Naive thymus-derived CD4-positive, alpha-beta T cell (primary cell): ENCODE data around the gene LRRC58. TPM values are rescaled to one million over a fixed set of nuclear protein-coding genes. Genes with fewer than 3 reads are reported as not detected.
"Not testable (repeated sequence)": the region's sequence is repeated elsewhere in the genome, so short reads cannot be mapped to it uniquely, and the experiment has no call there.

Experiments
- ATAC-seq: fragments of 150-1000 bp; cut with Tn5 transposase; 2 replicates; pipeline ENCODE4 v1.10.0; 2021; ENCODE audit warnings: mild to moderate bottlenecking, moderate library complexity
- CTCF ChIA-PET: fragments of 350-600 bp; sonication (Branson Sonifier 250); formaldehyde crosslinking; loops from one replicate; lab custom pipeline; 2021; ENCODE audit warnings: antibody characterized with exemption; lab: Charles Lee
- POLR2A ChIA-PET: fragments of 350-600 bp; sonication (Branson Sonifier 250); formaldehyde crosslinking; loops from one replicate; lab custom pipeline; 2021; ENCODE audit warnings: antibody characterized with exemption, inconsistent platforms; lab: Charles Lee
- DNase-seq, 9 donors: peaks; one replicate each; pipeline versions ENCODE4 v3.0.0 to v3.0.0-alpha.2; 2020 to 2022; ENCODE audit warnings: mixed read lengths in 1 of 9
- H3K27ac ChIP-seq: one replicate; pipeline ENCODE4 v1.7.0; 2013; ENCODE audit warnings: mild to moderate bottlenecking, low read depth, low read length, moderate library complexity
- H3K27me3 ChIP-seq, 2 donors: one replicate each; pipeline ENCODE4 v1.7.0; 2013; ENCODE audit warnings: low read length in 2 of 2, mild to moderate bottlenecking in 2 of 2, moderate library complexity in 2 of 2; ENCODE audit not compliant: control insufficient read depth in 2 of 2, insufficient read depth in 2 of 2
- H3K36me3 ChIP-seq, 3 experiments: 1 replicate in 2 of 3; 2 replicates in 1 of 3; pipeline ENCODE4 v1.7.0; 2013; ENCODE audit warnings: low read length in 3 of 3, mild to moderate bottlenecking in 3 of 3, moderate library complexity in 1 of 3; ENCODE audit not compliant: insufficient read depth in 3 of 3, control insufficient read depth in 2 of 3
- H3K4me1 ChIP-seq, 2 donors: one replicate each; pipeline ENCODE4 v1.7.0; 2013; ENCODE audit warnings: low read length in 2 of 2, mild to moderate bottlenecking in 2 of 2, moderate library complexity in 1 of 2; ENCODE audit not compliant: control insufficient read depth in 2 of 2, insufficient read depth in 2 of 2
- H3K4me3 ChIP-seq: 2 replicates; pipeline ENCODE4 v1.7.0; 2013; ENCODE audit warnings: mild to moderate bottlenecking, low read length
- H3K9me3 ChIP-seq, 3 experiments: 1 replicate in 2 of 3; 2 replicates in 1 of 3; pipeline ENCODE4 v1.7.0; 2013; ENCODE audit warnings: low read length in 3 of 3; ENCODE audit not compliant: control insufficient read depth in 2 of 3
- H3K27ac Mint-ChIP-seq, 9 donors: one replicate each; pipeline ENCODE4 v1.8.0; 2020 to 2022; ENCODE audit warnings: mixed read lengths in 9 of 9, mild to moderate bottlenecking in 8 of 9, moderate library complexity in 5 of 9, inconsistent platforms in 2 of 9
- H3K27me3 Mint-ChIP-seq, 5 donors: one replicate each; pipeline ENCODE4 v1.8.0; 2021 to 2022; ENCODE audit warnings: mixed read lengths in 5 of 5, mild to moderate bottlenecking in 1 of 5
- H3K36me3 Mint-ChIP-seq, 5 donors: one replicate each; pipeline ENCODE4 v1.8.0; 2020 to 2022; ENCODE audit warnings: mixed read lengths in 5 of 5, mild to moderate bottlenecking in 3 of 5, inconsistent platforms in 1 of 5
- H3K4me1 Mint-ChIP-seq, 7 donors: one replicate each; pipeline ENCODE4 v1.8.0; 2020 to 2022; ENCODE audit warnings: mixed read lengths in 7 of 7, mild to moderate bottlenecking in 3 of 7, inconsistent platforms in 1 of 7
- H3K4me3 Mint-ChIP-seq, 10 donors: one replicate each; pipeline ENCODE4 v1.8.0; 2020 to 2022; ENCODE audit warnings: mild to moderate bottlenecking in 10 of 10, mixed read lengths in 10 of 10, moderate library complexity in 6 of 10, inconsistent platforms in 2 of 10
- H3K9me3 Mint-ChIP-seq, 11 donors: one replicate each; pipeline ENCODE4 v1.8.0; 2020 to 2022; ENCODE audit warnings: mixed read lengths in 11 of 11, mild to moderate bottlenecking in 4 of 11, inconsistent platforms in 1 of 11, moderate library complexity in 1 of 11
- intact Hi-C, 2 donors: fragments of 100-400 bp; cut with micrococcal nuclease; formaldehyde crosslinking; loops; one replicate each; pipeline ENCODE4 v1.15.1; 2023
- polyA plus RNA-seq, 2 donors: library from polyadenylated mRNA; unstranded; fragments of 300-500 nt; fragmentation: Illumina TruSeq; gene quantifications; one replicate each; pipeline ENCODE4 v1.2.3, GENCODE V29; 2021
- total RNA-seq, 6 experiments: library from RNA in 5 of 6; stranded (reverse) in 5 of 6; gene quantifications; 1 replicate in 5 of 6; 2 replicates in 1 of 6; pipeline ENCODE4 v1.2.3 and lab custom pipeline; 2021 to 2026

LRRC58 gene
- total and polyA plus RNA-seq, 7 experiments from 2014 or later: 8.1 to 24.1 (median 16.6) TPM

GRCh38 chr3:120332646-120333045, 16.5 kb downstream of the LRRC58 start:
- Mint-ChIP-seq H3K9me3 (no peaks in the 10 kb centered on the region), H3K27ac (no peak overlapping the region), H3K36me3 (peaks cover 13 to 35% (median 24%) of the 10 kb centered on the region in 5 donors), H3K4me3 (no peak overlapping the region), H3K4me1 (peaks cover 3 to 20% (median 12%) of the 10 kb centered on the region in 7 donors), H3K27me3 (no peaks in the 10 kb centered on the region)
- Histone ChIP-seq H3K36me3 (peaks cover 0 to 52% (median 7%) of the 10 kb centered on the region in 3 experiments), H3K4me1 (no peaks in the 10 kb centered on the region), H3K9me3 (no peaks in the 10 kb centered on the region), H3K27me3 (no peaks in the 10 kb centered on the region), H3K27ac (no peak overlapping the region), H3K4me3 (no peak overlapping the region)
- POLR2A ChIA-PET: interaction anchor here (1.4 kb wide), 1 partner anchor 17 kb away, joined by 5 read pairs; the partner anchor contains the start of gene LRRC58
- intact Hi-C loops: no loop called here
- CTCF ChIA-PET: no interaction called here
- ATAC-seq (no peak), DNase-seq (no peak)

GRCh38 chr3:120331076-120331475, 18.1 kb downstream of the LRRC58 start:
- H3K9me3 ChIP-seq: no peaks in the 10 kb centered on the region
- Mint-ChIP-seq H3K4me1 (peaks cover 0 to 11% (median 5%) of the 10 kb centered on the region in 7 donors), H3K4me3 (no peak overlapping the region), H3K27ac (no peak overlapping the region), H3K36me3 (peaks cover 13 to 35% (median 24%) of the 10 kb centered on the region in 5 donors), H3K9me3 (no peaks in the 10 kb centered on the region), H3K27me3 (no peaks in the 10 kb centered on the region)
- H3K36me3 ChIP-seq: peaks cover 0 to 52% (median 7%) of the 10 kb centered on the region in 3 experiments
- ATAC-seq (no peak), DNase-seq (no peak)
- H3K27ac ChIP-seq: no peak overlapping the region
- ChIA-PET CTCF (no interaction called here), POLR2A (no interaction called here)
- intact Hi-C loops: loop anchor here in 1 of 2 donors (2.0 kb wide), 1 partner anchor 14 kb away; no protein-coding TSS in a partner anchor
- H3K27me3 ChIP-seq: no peaks in the 10 kb centered on the region
- H3K4me1 ChIP-seq: no peaks in the 10 kb centered on the region
- H3K4me3 ChIP-seq: no peak overlapping the region

DNA sequence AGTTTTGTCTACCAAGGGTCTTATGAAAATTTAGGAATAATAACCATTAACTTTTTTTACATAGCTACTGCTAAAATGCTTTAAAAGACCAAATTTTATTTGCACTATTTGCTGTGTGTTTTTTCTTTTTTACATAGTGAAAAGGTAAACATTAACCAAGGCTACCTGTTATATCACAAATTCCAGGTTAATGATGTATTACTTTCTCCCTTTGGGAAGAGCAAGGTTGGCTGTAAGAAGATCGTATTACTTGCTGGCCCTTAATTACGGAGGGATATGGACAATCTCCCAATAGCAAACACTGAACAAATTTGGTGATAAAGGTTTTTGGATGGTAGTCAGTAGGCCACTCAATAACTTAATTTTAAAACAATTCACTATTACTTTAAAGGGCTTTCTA, 22.4 kb downstream of the LRRC58 start:
- no peak overlapping the region for H3K27ac ChIP-seq
- Mint-ChIP-seq H3K4me3 (no peak overlapping the region), H3K27ac (no peak overlapping the region), H3K4me1 (peaks cover 0 to 4% (median 0%) of the 10 kb centered on the region in 7 donors), H3K27me3 (no peaks in the 10 kb centered on the region), H3K36me3 (peaks cover 14 to 39% (median 32%) of the 10 kb centered on the region in 5 donors), H3K9me3 (peaks cover 0 to 2% (median 0%) of the 10 kb centered on the region in 11 donors)
- H3K36me3 ChIP-seq: peaks cover 0 to 30% (median 0%) of the 10 kb centered on the region in 3 experiments
- H3K4me1 ChIP-seq: no peaks in the 10 kb centered on the region
- POLR2A ChIA-PET: interaction anchor here (0.7 kb wide), 1 partner anchor 37 kb away, joined by 3 read pairs; no protein-coding TSS in a partner anchor
- H3K27me3 ChIP-seq: no peaks in the 10 kb centered on the region
- intact Hi-C loops: no loop called here
- DNase-seq (no peak), ATAC-seq (no peak)
- CTCF ChIA-PET: no interaction called here
- no peaks in the 10 kb centered on the region for H3K9me3 ChIP-seq
- H3K4me3 ChIP-seq: no peak overlapping the region

DNA sequence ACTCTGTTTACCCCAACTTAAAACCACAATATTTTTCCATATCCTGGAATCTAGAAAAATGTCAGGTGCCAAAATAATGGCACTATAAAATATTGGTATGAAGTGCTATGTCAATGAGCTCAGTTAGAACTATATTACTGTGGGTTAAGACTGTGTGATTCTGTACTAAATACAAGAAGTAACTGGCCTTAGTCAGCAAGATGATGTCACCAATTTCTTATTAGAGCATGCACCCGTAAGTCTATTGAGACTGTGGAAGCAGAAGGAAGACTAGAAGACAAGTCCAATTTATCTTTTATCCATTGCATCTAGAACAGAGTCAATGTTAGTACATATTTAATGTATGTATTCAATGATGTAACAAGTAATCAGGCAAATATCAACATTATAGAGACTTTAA, 25.0 kb downstream of the LRRC58 start:
- ChIA-PET POLR2A (no interaction called here), CTCF (interaction anchor here (0.7 kb wide), 1 partner anchor 32 kb away, joined by 3 read pairs; no protein-coding TSS in a partner anchor)
- Mint-ChIP-seq H3K4me1 (peaks cover 0 to 5% (median 0%) of the 10 kb centered on the region in 7 donors), H3K27me3 (no peaks in the 10 kb centered on the region), H3K27ac (no peak overlapping the region), H3K4me3 (no peak overlapping the region), H3K36me3 (peaks cover 11 to 43% (median 35%) of the 10 kb centered on the region in 5 donors), H3K9me3 (peaks cover 0 to 5% (median 3%) of the 10 kb centered on the region in 11 donors)
- no peaks in the 10 kb centered on the region for H3K9me3 ChIP-seq
- no peaks in the 10 kb centered on the region for H3K27me3 ChIP-seq
- DNase-seq (no peak), ATAC-seq (no peak)
- no peak overlapping the region for H3K27ac ChIP-seq
- intact Hi-C loops: no loop called here
- no peak overlapping the region for H3K4me3 ChIP-seq
- peaks cover 0 to 10% (median 0%) of the 10 kb centered on the region in 3 experiments for H3K36me3 ChIP-seq
- no peaks in the 10 kb centered on the region for H3K4me1 ChIP-seq

- H3K27ac Mint-ChIP-seq: peak overlapping the region in 2 of 9 donors; percentile 47 to 56
- H3K9me3 Mint-ChIP-seq, H3K27me3 Mint-ChIP-seq, H3K36me3 ChIP-seq, DNase-seq, H3K4me3 Mint-ChIP-seq, H3K4me1 Mint-ChIP-seq, H3K4me1 ChIP-seq, H3K27me3 ChIP-seq, intact Hi-C loops, POLR2A ChIA-PET, H3K9me3 ChIP-seq, H3K4me3 ChIP-seq, H3K27ac ChIP-seq, ATAC-seq: not testable (repeated sequence)
- CTCF ChIA-PET: interaction anchor here (0.7 kb wide), 1 partner anchor 33 kb away, joined by 3 read pairs; no protein-coding TSS in a partner anchor
- peaks cover 11 to 47% (median 39%) of the 10 kb centered on the region in 5 donors for H3K36me3 Mint-ChIP-seq
Measured at GRCh38 chr3:120323761-120324160, 25.4 kb downstream of the LRRC58 start.

- no peak for ATAC-seq
- Histone ChIP-seq H3K27me3 (no peaks in the 10 kb centered on the region), H3K4me1 (no peaks in the 10 kb centered on the region), H3K27ac (no peak overlapping the region), H3K4me3 (no peak overlapping the region), H3K9me3 (peaks cover 0 to 3% (median 0%) of the 10 kb centered on the region in 3 experiments), H3K36me3 (no peaks in the 10 kb centered on the region)
- ChIA-PET POLR2A (no interaction called here), CTCF (no interaction called here)
- intact Hi-C loops: no loop called here
- H3K27me3 Mint-ChIP-seq: peaks cover 0 to 3% (median 2%) of the 10 kb centered on the region in 5 donors
- peaks cover 0 to 6% (median 0%) of the 10 kb centered on the region in 7 donors for H3K4me1 Mint-ChIP-seq
- peaks cover 0 to 27% (median 15%) of the 10 kb centered on the region in 11 donors for H3K9me3 Mint-ChIP-seq
- peaks cover 4 to 45% (median 32%) of the 10 kb centered on the region in 5 donors for H3K36me3 Mint-ChIP-seq
- no peak overlapping the region for H3K4me3 Mint-ChIP-seq
- H3K27ac Mint-ChIP-seq: no peak overlapping the region
- DNase-seq: no peak
Measured at GRCh38 chr3:120311863-120312794, 37.0 kb downstream of the LRRC58 start.
